GM21737 (cell line): Measurements from ENCODE around the gene PRRX1.

ENCODE experiments used
- ATAC-seq: cut with Tn5 transposase; IDR thresholded peaks from one replicate; pipeline ENCODE4 v1.9.1; 2021; ENCODE audit warnings: mild to moderate bottlenecking, moderate library complexity; ENCODE audit not compliant: unreplicated experiment

PRRX1 gene

GRCh38 chr1:170686291-170686690, 22.4 kb downstream of the PRRX1 start:
- ATAC-seq = no peak

- ATAC-seq = no peak
Measured at GRCh38 chr1:170687621-170688020, 23.7 kb downstream of the PRRX1 start.

DNA sequence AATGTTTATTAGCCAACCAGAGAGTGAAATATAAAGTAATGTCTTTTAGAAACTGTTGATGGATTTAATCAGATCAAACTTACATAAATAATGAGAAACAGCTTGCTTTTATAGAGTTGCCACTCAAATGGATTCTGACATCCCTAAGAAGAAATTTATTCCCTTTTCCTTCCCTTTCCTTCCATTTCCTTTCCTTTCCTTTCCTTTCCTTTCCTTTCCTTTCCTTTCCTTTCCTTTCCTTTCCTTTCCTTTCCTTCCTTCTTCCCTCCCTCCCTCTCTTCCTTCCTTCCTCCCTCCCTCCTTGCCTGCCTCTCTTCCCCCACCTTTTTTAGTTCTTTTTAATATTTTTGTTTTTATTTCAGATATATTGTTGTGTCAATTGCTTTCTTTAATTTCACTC, 27.3 kb downstream of the PRRX1 start:
- no peak for ATAC-seq

DNA sequence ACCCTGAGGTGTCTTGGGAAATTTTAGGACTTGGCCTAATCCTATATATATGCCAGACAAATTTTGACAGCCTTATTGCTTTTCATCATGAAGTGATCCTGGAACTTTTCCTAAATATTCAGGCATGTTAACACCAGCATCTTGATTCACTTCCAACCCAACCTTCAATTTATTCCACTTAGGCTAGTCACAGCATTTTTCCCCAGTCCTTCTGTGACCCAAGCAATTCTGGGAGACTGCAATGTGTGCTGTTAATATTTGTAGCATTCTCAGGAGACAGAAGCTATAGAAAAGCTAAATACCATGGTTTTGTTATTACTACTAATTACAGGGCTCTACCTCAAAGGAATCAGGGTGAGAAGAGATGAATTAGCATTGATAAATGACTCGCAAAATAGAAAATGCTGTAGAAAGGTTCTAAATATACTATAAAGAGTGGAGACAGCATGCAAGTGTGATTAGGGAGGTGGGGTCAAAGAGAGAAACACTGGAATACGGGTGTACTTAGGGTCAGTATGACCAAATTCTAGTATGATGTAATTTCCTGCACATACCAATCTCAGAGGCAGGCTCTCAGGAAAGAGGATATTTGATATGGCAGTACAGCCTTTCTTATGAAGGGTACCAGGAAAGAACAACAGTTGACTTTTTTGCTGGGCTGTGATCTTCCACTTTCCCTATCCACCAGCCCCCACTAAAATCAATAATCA, 29.1 kb downstream of the PRRX1 start:
- no peak for ATAC-seq

GRCh38 chr1:170694172-170694926, 30.4 kb downstream of the PRRX1 start:
- no peak for ATAC-seq

GRCh38 chr1:170695955-170696590, 32.1 kb downstream of the PRRX1 start:
- no peak for ATAC-seq

DNA sequence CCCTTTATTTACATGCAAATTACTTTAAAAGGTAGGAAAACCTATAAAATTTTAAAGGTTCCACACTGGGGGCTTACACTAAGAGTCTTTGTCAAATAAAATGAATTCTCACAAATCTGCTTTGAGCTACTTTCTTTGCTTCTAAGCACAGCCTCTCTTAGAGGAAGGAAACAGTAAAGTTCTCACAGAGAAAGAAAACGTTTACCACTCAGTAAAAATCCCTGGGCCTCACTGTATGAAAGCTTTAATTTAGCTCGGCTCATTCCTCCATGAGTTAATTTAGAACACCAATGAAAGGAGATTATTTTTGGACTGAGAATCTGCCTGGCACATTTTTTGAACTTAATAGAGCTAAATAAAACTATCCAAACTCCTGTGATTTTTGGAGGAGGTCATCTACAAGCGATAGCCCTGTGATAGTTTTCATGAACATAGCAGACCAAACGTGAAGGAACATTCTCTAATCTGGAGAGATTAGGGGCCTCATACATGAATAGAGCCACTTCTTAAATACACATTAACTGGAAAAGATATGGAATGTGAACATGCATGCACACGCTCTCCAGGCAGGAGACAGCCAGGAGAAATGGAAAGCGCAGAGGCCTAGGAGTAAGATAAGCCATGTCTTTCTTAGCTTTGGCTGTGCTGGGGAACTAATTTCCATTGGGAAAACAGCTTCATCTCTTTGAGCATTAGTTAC, 32.8 kb downstream of the PRRX1 start:
- ATAC-seq = no peak

DNA sequence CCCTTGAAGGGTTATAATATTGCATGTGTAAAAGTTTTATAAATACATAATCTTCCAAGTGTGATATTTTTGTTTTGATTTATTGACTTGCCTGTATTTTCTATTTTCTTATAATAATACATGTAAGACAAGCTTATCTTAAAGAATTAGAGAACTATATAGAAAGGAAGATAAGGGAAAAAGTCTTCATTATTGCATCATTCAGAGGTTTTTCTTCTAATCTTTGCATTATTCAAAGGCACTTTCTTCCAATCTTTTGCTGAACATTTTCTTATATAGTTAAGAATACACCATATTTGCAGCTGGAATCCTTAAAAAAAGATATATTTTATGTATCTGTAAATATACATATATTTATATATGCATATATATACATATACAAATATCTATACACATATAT, 33.4 kb downstream of the PRRX1 start:
- no peak for ATAC-seq

DNA sequence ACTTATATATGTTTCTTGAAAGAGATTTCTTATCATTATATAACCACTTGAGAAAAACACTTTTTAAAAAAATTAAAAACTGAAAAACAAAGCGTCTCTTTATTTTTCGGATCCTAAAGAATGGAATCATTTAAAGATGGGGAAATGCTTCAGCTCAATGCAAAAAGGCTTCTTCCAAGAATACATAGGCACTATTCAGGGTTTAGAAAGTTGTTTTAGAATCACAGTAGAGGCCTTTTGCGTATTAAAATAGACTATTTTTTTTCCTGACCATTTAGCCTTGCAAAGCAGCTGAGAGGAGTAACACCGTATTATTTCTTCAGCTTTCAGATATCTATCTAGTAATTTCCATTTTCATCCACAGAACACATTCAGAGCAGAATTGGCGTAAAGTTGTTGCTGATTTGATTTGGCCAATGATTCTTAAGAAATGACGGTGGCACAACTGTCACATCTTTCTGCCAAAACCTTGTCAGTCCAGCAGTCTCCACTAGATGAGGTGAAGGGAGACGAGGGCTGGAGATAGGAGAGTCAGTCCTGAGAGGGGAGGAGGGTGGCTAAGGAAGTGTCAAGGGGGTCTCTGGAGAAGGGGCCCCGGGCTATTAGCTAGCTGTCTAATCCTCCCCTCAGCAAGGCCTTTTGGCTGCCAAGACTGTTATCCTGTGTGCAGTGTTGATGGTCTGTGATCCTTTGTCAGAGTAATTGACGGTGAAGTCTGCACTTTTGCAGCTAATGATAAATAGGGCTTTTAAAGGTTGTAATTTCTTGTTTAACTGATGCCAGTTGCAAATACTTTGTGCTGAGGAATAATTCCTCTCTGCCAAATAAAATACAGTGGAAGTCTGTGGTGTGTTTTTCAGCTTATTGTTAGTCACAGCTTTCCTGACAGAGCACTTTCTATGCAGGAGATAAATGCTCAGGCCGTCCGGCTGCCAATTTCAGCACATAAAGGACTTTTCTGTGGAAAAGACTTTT, 34.7 kb downstream of the PRRX1 start:
- no peak for ATAC-seq

- ATAC-seq = no peak
Measured at GRCh38 chr1:170699696-170700095, 35.8 kb downstream of the PRRX1 start.

GRCh38 chr1:170700842-170701615, 37.1 kb downstream of the PRRX1 start:
- ATAC-seq = no peak

- ATAC-seq = no peak
Measured at GRCh38 chr1:170701962-170702361, 38.0 kb downstream of the PRRX1 start.

DNA sequence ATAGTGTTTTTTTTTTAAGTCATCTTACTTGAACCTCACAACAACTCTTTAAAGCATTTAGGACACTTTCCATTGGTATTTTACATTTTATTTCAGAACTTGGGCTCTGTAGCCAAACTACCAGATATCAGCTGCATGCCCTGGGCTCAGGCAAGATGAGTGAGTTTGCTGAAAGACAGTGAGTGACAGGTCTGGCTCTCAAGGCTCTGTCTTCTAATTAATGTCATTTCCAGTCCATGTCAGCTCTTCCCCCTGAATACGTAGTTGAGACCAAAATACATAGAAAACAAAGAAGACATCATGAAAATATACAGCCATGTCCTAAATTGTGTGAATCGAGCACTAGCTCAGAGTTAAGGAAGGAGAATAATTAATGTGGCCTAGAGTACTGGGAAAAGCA, 39.7 kb downstream of the PRRX1 start:
- ATAC-seq = no peak

DNA sequence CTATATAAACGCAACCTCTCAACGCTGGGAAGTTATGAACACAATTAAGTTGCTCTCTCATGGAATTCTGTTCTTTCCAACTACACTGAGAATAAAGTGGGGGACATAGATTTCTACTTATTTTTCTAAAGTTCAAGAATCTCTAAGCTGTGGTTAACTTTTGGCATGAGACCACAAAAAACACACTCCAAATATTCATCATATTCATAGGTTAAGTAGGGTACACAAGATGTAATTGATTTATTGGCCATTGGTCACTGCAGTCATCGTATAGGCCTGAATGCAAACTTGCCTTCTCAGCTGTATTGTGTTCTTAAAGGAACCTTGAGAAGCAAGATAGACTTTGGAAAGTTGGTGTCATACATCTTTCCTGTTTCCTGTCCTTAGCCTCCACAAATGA, 40.3 kb downstream of the PRRX1 start:
- ATAC-seq = no peak

DNA sequence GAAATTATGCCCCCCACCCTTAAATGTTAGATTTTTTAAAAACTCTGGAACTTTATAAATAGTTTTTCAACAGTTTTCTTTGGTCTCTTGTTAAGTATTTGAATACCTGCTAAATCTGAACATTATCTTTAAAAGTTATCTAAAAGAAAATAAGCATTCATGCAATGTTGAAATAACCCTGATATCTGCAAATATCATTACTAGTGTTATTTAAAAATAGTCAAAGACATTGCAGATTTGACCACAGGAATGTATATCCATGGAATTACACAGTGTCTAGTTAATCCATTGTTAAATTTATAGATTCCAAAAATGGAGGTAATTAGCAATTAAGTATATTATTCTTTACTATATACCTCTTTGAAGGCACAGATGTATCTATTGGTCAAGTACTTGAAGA, 42.0 kb downstream of the PRRX1 start:
- no peak for ATAC-seq

- ATAC-seq = no peak
Measured at GRCh38 chr1:170707117-170707516, 43.2 kb downstream of the PRRX1 start.

- no peak for ATAC-seq
Measured at GRCh38 chr1:170707959-170708655, 44.2 kb downstream of the PRRX1 start.

DNA sequence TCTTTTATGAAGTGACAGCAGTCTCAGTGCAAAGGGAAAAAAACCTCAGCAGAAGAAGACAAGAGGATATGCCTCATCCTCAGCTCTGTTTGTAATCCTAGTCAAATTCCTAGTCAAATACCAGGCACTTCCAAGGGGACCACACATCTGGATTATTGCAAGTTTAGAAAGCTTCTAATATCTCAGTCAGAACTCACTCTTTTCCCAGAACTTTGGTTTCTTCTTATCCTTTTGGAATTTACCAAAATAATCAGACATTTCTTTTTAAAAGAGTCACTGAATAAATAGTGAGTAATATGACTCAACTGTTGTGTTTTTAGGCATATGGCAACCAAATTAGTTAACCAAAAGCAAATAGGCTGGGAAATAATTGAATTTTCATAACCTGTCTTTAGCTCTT, 47.8 kb downstream of the PRRX1 start:
- no peak for ATAC-seq

- ATAC-seq = no peak
Measured at GRCh38 chr1:170714163-170714562, 50.2 kb downstream of the PRRX1 start.
